Osteocyte (in vitro differentiated cells): ENCODE data around the gene TBC1D5. TPM values are rescaled to one million over a fixed set of nuclear protein-coding genes. Genes with fewer than 3 reads are reported as not detected.
A peak's percentile ranks its signal among the peaks of the same experiment; 100 is the strongest.

Experiments used
- DNase-seq: peaks from one replicate; pipeline ENCODE4 v3.0.0; 2021; ENCODE audit warnings: mixed read lengths; ENCODE audit not compliant: unreplicated experiment; ENCODE audit errors: extremely low spot score
- H3K27ac Mint-ChIP-seq: one replicate; pipeline ENCODE4 v1.8.0; 2021; ENCODE audit warnings: mild to moderate bottlenecking, mixed read lengths; ENCODE audit not compliant: unreplicated experiment
- H3K27me3 Mint-ChIP-seq: one replicate; pipeline ENCODE4 v1.8.0; 2021; ENCODE audit warnings: mixed read lengths; ENCODE audit not compliant: unreplicated experiment
- H3K36me3 Mint-ChIP-seq: one replicate; pipeline ENCODE4 v1.8.0; 2021; ENCODE audit warnings: mixed read lengths; ENCODE audit not compliant: unreplicated experiment
- H3K4me1 Mint-ChIP-seq: one replicate; pipeline ENCODE4 v1.8.0; 2021; ENCODE audit warnings: mixed read lengths; ENCODE audit not compliant: unreplicated experiment
- H3K4me3 Mint-ChIP-seq: one replicate; pipeline ENCODE4 v1.8.0; 2021; ENCODE audit warnings: mild to moderate bottlenecking, moderate library complexity, mixed read lengths; ENCODE audit not compliant: unreplicated experiment
- H3K9me3 Mint-ChIP-seq: one replicate; pipeline ENCODE4 v1.8.0; 2021; ENCODE audit warnings: mixed read lengths; ENCODE audit not compliant: unreplicated experiment
- CTCF ChIP-seq: fragments of 200-600 bp; sonication (generic); IDR thresholded peaks from 2 replicates; pipeline ENCODE4 v1.5.0; 2021; ENCODE audit warnings: antibody characterized with exemption, mild to moderate bottlenecking, moderate library complexity
- total RNA-seq: library from RNA; stranded (reverse); gene quantifications from 2 replicates; pipeline ENCODE4 v1.2.1, GENCODE V29; 2021

Gene TBC1D5
- total RNA-seq, 1 donor from 2014 or later, result 69.2 TPM

GRCh38 chr3:17261627-17262369, 480.6 kb downstream of the TBC1D5 start:
- TF ChIP-seq CTCF, result no peak
- no peaks in the 10 kb centered on the region for H3K27me3 Mint-ChIP-seq

DNA sequence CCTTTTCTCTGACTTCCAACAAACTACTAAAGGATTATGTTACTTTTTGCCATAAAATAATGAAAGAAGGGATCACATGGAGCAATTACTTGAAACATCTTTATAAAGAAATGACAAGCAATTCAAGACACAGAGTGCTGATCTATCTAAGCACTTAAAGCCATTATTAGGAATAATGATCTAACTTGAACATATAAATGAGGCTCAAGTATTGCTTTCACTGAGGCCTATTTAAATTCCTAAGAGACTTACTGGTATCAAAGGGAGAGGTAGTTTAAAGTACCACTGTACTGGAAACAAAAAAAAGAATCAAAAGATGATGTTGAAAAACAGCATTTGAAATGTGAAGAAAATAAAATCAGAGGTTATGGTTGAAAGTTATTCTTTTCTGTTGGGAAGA, 482.2 kb downstream of the TBC1D5 start:
- no peak for TF ChIP-seq CTCF
- Mint-ChIP-seq H3K9me3 (no peaks in the 10 kb centered on the region), H3K27me3 (no peaks in the 10 kb centered on the region), H3K4me3 (no peak overlapping the region), H3K36me3 (no peaks in the 10 kb centered on the region), H3K4me1 (no peaks in the 10 kb centered on the region), H3K27ac (no peak overlapping the region)
- DNase-seq, result no peak

More at GRCh38 chr3:17261627-17262369, 480.6 kb downstream of the TBC1D5 start:
- no peaks in the 10 kb centered on the region for H3K4me1 Mint-ChIP-seq
- no peak for DNase-seq
- no peaks in the 10 kb centered on the region for H3K36me3 Mint-ChIP-seq
- no peak overlapping the region for H3K4me3 Mint-ChIP-seq
- no peaks in the 10 kb centered on the region for H3K9me3 Mint-ChIP-seq
- no peak overlapping the region for H3K27ac Mint-ChIP-seq

- Mint-ChIP-seq H3K4me3 (no peak overlapping the region), H3K9me3 (no peaks in the 10 kb centered on the region), H3K36me3 (no peaks in the 10 kb centered on the region), H3K27ac (no peak overlapping the region), H3K4me1 (no peaks in the 10 kb centered on the region), H3K27me3 (no peaks in the 10 kb centered on the region)
- DNase-seq, result no peak
- no peak for TF ChIP-seq CTCF
Observed at GRCh38 chr3:17259685-17260084, 482.7 kb downstream of the TBC1D5 start.

DNA sequence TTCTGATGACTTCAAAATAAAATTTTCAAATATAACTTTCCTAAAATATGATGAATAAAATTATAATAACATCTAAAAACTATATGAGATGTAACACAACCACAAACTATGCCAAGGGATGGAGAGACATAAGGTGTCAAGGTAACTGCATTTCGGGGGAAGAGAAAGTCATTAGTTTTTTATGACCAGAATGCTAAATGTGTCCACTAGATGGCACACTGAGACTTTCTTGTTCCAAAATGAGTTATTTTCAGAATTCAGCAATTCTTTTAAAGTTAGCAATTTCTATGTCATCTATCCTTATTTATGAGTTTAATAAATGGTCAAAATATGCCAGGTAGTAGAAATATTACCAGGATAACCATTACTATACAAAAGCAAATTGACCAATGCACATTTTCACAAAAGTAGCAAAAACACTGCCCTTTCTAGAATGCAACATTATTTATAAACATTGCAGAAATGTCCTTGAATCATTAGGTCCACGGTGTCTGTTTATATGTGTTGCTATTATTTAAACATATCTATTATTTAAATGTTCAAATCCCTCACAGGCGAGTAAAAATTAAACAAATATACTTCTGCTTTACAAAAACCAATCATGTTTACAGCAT, 483.5 kb downstream of the TBC1D5 start:
- H3K9me3 Mint-ChIP-seq, result no peaks in the 10 kb centered on the region
- H3K27me3 Mint-ChIP-seq, result no peaks in the 10 kb centered on the region
- no peak for DNase-seq
- H3K4me1 Mint-ChIP-seq, result no peaks in the 10 kb centered on the region
- no peak overlapping the region for H3K27ac Mint-ChIP-seq
- no peak overlapping the region for H3K4me3 Mint-ChIP-seq
- H3K36me3 Mint-ChIP-seq, result no peaks in the 10 kb centered on the region
- peak; percentile 80 for TF ChIP-seq CTCF

- DNase-seq, result no peak
- H3K9me3 Mint-ChIP-seq, result no peaks in the 10 kb centered on the region
- H3K27ac Mint-ChIP-seq, result no peak overlapping the region
- TF ChIP-seq CTCF, result no peak
- H3K27me3 Mint-ChIP-seq, result no peaks in the 10 kb centered on the region
- no peaks in the 10 kb centered on the region for H3K4me1 Mint-ChIP-seq
- H3K36me3 Mint-ChIP-seq, result no peaks in the 10 kb centered on the region
- H3K4me3 Mint-ChIP-seq, result no peak overlapping the region
Observed at GRCh38 chr3:17257269-17257668, 485.2 kb downstream of the TBC1D5 start.
